NCI-H1092 treated with DMSO at 0.1 percent for 48 hours (cell line): ENCODE data around the gene PTPN4.
"Not testable (repeated sequence)": the region's sequence is repeated elsewhere in the genome, so short reads cannot be mapped to it uniquely, and the experiment has no call there.

ENCODE experiments used
- DNase-seq: peaks from one replicate; lab custom pipeline; 2025; lab: John Stamatoyannopoulos, UW

Gene PTPN4

DNA sequence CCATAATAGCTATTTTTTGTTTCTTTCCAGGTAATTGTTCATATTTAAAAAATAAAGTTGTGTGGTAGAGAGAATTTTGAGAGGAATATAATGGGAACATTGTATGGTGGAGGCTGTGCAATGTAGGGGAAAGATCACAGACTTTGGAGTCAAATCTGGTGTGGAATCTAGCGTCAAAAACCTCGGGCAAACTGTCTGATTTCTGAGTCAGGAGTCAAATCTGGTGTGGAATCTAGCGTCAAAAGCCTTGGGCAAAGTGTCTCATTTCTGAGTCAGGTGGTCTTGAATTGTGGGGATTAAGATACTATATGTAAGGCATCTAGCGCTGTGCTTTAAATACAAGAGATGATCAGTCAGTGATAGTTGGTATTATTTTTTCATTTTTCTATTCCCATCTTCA is 5.1 kb downstream of the PTPN4 start:
- no peak for DNase-seq

DNA sequence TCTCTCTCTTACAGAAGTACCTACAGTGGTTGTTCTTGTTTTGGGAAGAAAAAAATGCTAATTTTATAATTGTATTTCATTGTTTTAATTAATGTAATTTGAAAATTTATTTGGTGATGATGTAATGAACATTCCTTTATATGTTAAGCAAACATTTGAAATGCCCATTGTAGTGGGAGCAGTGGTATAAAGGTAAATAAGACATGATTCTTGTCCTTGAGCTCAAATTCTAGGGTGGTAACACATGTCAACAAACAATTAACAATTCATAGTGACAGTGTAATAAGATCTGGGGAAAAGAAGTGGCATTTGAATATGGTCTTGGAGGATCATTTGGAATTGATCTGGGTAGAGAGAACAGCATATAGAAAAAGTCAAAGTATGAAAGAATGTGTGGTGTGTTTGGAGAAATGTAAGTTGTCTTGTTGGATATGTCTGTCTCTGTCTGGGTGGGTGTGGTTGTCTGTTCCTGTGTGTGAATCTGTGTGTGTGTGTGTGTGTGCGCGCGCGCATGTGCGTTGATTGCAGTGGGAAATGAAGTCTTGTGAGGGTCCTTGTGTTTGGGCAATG is 5.8 kb downstream of the PTPN4 start:
- no peak for DNase-seq

DNA sequence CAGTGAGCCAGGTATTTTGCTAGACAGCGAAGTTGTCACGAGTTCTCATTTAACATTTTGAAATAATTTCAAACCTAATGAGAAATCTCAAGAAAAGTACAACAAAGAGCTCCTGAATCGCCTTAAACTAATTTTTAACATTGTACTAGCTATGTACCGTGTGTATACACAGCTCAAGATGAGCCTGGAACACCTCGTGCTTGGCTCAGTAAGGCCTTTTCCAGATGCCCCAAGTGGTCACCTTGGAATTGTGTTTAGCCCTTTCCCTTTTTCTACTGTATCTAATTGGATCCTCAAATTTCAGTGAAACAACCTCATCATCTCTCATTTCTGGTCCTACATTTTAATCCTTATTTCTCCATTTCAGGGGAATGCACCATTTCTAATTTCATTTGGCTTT is 7.2 kb downstream of the PTPN4 start:
- DNase-seq = no peak

DNA sequence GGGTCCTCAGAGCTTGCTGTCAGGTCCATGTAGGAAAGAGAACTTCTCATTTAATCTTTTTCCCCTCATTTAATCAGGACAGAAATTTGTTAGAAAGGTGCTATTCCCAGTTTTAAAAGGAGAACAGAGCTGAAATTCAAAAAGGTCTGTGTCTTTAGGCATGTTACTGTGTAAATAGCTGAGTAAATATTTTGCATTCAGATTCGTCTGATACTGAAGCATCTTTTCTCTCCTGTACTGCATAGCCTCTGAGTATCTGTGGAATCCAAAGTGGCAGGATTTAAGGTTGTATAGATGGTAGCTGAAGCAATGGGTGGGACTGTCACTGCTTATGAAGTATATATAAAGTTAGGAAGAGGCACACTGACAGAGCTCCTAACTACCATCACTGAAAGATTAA is 9.0 kb downstream of the PTPN4 start:
- no peak for DNase-seq

DNA sequence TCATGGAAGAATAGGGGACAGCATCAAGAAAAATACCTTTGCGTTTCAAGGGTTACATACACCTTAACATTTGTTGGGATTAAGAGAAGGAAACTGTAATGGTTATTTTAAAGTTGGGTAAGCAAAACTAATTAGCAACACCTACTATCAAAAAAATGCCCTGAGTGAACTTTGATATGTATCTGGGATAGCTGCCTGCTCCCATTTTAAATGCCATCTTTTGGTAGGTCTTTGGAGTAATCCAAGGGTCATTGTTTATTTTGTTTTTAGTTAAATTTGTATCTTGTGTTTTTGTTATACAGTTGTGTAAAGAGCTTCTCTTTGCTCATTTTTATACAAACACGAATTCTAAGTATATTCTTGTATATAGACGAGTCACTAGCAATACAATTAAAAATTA is 9.9 kb downstream of the PTPN4 start:
- no peak for DNase-seq

DNA sequence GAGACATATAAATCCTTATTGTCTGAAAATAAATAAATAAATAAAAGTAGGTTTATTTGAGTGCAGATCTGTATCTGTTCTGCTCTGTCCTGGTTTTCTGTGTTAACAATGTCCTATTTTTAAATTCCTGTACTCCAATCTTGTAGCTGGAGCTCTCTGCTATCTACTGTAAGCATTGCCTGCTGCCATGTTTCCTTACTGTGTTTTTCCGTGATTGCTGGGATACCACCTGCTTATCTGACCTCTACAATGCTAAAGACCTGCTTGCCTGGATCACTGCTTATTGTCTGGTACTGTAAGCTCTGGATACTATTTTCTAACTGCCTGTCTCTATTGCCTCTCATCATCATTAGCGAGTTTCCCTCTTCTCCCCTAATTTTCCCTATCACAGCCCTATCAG is 11.6 kb downstream of the PTPN4 start:
- DNase-seq = no peak

DNA sequence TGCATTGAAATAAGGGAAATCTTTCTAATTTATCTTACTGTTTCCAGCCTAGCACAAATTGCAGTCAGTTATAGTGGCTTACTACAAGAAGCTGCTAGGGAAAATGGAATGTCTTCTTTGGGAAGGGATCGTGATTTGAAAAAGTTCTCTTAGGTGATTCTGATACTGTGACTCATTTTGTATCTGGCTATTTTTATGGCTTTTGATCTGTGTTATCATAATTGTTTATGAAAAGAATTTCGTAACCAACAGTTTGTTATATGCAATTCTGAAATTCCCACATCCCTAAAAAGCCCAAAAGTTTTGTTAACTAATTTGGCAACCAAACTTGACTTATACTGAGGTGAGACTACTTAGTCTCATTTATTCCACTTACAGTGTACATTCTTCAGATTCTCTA is 12.4 kb downstream of the PTPN4 start:
- no peak for DNase-seq

DNA sequence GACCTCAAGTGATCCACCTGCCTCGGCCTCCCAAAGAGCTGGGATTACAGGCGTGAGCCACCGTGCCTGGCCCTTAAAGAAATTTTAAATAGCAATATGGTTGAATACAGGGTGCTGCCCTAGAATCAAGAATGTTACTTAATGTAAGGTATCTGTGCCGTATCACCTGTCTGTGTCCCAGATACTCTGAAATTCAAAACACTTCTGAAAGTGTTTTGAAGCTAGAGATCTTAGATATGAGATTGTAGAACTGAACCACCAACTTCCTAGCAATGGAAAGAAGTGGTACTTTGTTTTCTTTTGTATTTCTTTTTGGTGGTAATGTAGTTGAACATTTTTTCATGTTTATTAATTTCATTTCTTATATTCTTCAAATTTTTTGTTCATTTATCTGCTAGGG is 13.0 kb downstream of the PTPN4 start:
- DNase-seq = no peak

DNA sequence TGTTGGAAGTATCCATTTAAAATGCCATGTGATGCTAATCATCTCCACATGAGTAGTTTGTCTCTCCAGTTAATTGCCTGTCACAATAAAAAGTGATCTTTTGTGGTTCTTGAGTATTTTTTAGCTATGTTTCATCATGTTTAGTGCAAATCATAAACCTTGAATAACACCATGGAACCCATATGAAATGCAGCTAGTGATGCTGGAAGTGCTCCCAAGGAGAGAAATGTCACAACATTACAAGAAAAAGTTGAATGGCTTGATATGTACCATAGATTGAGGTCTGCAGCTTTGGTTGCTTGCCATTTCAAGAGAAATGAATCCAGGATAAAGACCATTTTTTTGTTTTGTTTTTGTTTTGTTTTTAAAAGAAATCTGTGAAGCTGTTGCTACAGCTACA is 14.3 kb downstream of the PTPN4 start:
- DNase-seq = no peak

DNA sequence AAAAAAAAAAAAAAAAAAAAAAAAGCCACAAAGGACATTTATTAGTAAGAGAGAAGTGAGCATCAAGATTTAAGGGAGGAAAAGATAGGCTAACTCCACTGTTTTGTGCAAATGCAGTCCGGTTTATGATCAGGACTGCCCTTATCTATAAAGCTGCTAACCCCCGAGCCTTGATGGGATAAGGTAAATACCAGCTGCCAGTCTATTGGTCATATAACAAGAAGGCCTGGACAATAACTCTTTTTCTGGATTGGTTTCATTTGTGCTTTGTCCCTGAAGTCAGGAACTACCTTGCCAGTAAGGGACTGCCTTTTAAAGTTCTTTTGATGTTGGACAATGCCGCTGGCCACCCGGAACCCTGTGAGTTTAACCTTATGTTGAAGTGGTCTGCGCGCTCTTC is 15.4 kb downstream of the PTPN4 start:
- no peak for DNase-seq

DNA sequence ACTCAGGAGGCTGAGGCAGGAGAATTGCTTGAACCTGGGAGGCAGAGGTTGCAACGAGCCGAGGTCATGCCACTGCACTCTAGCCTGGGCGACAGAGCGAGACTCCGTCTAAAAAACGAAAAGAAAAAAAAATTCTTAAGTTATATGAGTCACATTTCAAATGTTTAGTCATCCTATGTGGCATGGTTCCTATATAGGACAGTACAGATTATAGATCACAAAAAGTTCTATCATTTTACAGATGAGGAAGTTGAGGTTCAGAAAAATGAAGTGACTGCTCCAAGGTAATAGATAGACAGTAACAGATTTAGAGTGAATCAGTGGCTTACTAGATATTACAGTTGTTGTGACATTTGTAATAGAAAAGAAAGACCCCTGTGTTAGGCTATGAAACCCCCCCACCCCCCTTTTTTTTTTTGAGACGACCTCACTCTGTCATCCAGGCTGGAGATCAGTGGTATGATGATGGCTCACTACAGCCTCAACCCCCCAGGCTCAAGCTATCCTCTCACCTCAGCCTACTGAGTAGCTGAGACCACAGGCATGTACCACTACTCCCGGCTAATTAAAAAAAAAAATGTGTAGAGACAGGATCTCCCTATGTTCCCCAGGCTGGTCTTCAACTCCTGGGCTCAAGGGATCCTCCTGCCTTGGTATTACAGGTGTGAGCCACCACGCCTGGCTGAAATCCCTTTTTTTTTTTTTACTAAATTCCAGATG is 22.7 kb downstream of the PTPN4 start:
- DNase-seq = no peak

DNA sequence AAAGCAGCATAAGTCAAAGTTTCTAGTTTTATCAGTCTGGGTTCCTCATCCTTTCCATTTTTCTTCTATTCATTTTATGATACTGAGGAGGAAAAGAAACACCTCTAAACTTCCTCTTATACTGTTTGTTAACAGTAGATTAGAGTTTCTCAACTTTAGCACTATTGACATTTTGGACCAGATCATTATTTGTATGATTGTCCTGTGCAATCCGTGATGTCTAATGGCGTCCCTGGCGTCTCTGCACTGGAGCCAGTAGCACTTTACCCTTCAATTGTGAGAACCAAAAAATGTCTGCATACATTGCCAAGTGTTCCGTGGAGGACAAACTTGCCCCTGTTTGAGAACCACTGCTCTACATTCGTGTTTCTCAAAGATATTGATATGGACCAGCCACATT is 25.2 kb downstream of the PTPN4 start:
- no peak for DNase-seq

DNA sequence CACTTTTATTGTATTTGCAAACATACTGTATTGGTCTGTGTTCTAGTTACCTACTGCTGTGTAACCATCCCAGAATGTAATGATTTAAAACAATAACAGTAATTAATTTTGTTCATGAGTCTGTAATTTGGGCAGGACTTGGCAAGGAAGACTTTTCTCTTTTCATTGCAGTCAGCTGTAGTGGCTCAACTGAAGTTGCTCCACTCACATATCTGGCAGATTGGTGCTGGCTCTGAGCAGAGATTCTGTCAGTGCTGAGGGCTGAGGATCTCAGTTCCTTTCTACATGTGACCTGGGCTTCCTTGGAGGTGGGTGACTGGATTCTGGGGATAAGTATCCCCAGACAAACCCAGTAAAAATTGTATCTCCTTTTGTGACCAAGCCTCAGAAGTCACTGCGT is 26.6 kb downstream of the PTPN4 start:
- no peak for DNase-seq

DNA sequence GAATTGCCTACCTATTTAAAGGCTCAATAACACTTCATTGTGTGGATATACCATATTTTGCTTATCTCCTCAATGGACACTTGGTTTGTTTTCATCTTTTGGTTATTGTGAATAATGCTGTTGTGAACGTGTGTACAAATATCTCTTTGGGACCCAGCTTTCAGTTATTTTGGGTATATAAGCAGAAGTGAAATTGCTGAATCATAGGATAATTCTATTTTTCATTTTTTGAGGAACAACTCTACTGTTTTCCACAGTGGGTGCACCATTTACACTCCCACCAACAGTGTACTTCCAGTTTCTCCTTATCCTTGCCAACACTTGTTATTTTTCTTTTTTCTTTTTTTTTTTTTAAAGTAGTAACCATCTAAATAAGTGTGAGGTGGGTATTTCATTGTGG is 29.0 kb downstream of the PTPN4 start:
- DNase-seq = no peak

DNA sequence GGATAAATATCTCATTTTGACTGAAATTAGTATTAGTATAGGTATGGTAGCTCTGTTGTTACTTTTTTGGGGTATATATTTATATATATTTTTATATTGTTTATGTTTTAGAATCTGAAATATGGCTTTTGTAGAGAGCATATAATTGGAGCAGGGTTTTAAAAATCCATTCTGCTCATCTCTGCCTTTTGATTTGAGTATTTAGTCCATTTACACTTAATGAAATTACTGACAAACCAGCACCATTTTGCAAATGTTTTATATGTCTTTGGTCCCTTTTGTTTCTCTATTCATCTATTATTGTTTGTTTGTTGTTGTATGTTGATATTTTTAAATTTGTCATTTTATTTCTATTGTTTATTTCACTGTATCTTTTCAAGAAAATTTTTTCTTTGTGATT is 30.7 kb downstream of the PTPN4 start:
- no peak for DNase-seq

DNA sequence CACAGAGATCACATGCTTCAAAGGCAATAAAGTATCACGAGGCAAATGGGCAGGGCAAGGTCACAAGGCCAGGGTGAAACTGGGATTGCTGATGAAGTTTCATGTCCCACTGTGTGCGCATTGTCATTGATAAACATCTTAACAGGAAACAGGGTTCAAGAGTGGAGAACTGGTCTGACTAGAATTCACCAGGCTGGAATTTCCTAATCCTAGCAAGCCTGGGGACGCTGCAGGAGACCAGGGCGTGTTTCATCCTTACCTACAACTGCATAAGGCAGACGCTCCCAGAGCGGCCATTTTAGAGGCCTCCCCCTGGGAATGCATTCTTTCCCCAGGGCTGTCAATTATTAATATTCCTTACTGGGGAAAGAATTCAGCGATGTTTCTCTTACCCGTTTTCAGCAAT is 33.2 kb downstream of the PTPN4 start:
- DNase-seq = no peak

DNA sequence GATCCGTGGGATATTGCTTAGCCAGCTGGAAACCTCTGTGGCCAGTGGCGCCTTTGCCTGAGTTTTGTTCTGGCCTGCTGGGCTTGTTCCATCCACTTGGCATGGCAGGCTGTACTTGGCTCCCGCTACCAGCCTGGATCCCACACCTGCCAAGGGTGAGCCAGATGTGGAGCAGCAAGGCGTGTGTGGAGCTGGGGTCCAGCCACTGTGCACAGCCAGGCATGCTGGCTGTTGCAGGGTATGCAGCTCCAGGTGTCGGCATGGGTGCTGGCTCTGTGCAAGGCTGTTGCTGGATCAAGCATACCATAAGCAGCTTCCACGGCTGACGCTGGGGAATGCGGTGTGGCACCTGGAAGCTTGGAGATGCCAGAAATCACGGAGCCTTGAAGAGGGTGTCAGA is 34.5 kb downstream of the PTPN4 start:
- no peak for DNase-seq

DNA sequence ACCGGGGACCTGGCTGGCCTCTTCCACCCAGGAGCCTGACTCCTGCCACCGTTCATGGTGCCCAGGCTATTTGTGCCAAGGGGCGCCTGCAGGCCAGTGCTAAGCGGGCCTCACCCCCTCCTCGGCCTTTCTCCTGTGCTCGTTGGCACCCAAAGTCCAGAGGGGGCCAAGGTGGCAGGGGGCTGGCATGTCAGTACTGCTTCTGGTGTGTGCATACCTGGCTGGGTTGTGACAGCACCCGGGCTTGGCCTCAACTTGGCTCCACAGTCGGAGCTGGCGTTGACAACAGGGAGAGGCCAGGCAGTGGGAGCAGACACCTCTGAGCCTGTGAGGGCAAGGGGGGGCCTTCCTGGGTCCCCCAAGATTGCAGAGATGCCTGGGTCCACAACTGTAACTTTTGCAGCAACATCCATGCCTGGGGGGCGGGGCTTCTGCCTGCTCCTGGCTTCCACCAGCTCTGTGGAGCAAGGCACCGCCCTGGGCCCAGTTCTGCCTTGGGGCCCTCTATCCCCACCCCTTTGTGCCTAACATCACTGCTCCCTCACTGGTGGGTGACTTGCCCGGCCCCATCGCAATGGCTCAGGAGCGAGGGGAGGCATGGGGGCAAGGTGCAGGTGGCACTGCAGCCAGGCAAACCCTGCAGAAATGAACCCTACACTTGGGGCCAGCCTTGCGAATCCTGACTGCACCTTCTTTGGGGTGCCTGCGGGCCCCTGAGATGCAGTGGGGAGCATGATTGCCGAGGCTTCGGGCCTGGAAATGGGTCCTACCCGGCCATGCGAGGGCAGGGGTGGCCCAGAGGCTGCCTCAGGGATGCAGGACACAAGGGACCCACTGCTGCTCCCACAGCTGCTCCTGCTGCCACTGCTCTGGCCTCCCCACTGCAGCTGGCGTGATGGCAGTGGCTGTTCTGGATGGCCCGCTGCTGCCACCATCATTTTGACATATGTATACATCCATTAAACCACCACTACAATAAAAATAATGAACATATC is 35.9 kb downstream of the PTPN4 start:
- no peak for DNase-seq

DNA sequence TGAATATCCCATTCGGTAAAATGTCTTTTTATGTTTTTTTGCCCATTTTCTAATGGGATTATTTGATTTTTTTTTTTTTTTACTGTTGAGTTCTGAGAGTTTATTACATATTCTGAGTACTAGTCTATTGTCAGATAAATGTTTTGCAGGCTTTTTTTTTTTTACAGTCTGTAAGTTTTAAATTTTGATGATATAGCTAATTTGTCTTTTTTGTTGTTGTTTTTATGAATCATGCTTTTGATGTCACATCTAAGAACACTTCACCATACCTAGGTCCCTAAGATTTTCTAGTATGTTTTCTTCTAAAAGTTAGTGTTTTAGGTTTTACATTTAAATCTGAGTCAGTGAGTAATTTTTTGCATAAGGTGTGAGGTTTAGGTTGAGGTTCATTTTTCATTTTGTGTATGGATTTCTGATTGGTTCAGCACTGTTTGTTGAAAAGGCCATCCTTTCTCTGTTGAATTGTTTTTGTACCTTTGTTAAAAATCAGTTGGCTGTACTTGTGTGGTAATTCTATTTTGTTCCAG is 40.7 kb downstream of the PTPN4 start:
- DNase-seq = no peak

DNA sequence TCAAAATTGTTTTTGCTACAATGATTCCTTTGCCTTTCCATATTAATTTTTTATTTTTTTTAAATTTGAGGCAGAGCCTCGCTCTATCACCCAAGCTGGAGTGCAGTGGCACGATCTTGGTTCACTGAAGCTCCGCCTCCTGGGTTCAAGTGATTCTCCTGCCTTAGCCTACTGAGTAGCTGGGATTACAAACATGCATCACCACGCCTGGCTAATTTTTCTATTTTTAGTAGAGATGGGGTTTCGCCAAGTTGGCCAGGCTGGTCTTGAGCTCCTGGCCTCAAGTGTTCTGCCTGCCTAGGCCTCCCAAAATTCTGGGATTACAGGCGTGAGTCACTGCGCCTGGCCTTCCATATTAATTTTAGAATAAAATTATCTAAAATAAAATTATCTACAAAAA is 41.3 kb downstream of the PTPN4 start:
- DNase-seq = no peak

DNA sequence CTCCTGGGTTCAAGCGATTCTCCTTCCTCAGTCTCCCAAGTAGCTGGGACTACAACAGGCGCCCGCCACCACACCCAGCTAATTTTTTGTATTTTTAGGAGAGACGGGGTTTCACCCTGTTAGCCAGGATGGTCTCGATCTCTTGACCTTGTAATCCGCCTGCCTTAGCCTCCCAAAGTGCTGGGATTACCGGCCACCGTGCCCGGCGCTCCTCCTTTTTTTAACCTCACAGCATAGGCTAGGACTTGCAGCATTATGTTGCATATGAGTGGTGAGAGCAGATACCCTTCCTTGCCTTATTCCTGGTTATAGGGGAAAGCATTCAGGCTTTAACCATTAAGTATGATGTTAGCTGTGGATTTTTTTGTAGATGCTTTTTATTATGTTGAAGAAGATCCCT is 42.3 kb downstream of the PTPN4 start:
- not testable (repeated sequence) for DNase-seq

DNA sequence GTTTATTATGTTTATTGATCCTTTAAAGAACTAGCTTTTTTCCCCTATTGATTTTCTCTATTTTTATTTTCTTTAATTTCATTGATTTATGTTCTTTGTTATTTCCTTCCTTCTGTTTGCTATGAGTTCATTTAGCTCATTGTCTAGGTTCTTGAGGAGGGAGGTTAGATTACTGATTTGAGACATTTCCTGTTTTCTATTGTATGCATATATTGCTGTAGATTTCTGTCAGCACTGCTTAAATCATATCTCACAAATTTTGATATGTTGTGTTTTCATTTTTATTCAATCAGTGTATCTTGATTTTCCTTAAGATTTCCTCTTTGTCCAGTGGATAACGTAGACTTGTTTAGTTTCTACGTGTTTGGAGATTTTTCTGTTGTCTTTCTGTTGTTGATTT is 43.4 kb downstream of the PTPN4 start:
- DNase-seq = no peak

DNA sequence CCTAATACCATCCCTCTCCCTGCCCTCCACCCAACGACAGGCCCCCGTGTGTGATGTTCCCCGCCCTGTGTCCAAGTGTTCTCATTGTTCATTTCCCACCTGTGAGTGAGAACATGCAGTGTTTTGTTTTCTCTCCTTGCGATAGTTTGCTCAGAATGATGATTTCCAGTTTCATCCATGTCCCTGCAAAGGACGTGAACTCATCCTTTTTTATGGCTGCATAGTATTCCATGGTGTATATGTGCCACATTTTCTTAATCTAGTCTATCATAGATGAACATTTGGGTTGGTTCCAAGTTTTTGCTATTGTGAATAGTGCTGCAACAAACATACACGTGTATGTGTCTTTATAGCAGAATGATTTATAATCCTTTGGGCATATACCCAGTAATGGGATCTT is 44.7 kb downstream of the PTPN4 start:
- DNase-seq = not testable (repeated sequence)
